Cerebellar nuclear complex (tissue), 1 donor: Measurements from ENCODE around the gene KRT2.

Experiments used
- DNase-seq, 2 experiments: peaks; one replicate each; lab custom pipeline; 2025; lab: John Stamatoyannopoulos, UW

Gene KRT2

GRCh38 chr12:52651726-52652261 lies at the start of gene KRT2:
Gene KRT2 (minus strand): TSS chr12:52652211. CDS start chr12:52652142, 69 bp downstream.
- DNase-seq, result no peak

GRCh38 chr12:52701281-52701680 lies 49.3 kb upstream of the KRT2 start:
- DNase-seq, result no peak

GRCh38 chr12:52699960-52700359 lies 47.9 kb upstream of the KRT2 start:
- DNase-seq, result no peak

GRCh38 chr12:52699373-52699772 lies 47.4 kb upstream of the KRT2 start:
- no peak for DNase-seq

- no peak for DNase-seq
These were observed 46.8 kb upstream of the KRT2 start for GRCh38 chr12:52698651-52699340.

GRCh38 chr12:52697058-52697582 lies 45.1 kb upstream of the KRT2 start:
- no peak for DNase-seq

GRCh38 chr12:52696588-52696987 lies 44.6 kb upstream of the KRT2 start:
- no peak for DNase-seq

GRCh38 chr12:52695039-52695438 lies 43.0 kb upstream of the KRT2 start:
- DNase-seq, result no peak

GRCh38 chr12:52694151-52694550 lies 42.1 kb upstream of the KRT2 start:
- no peak for DNase-seq

GRCh38 chr12:52693261-52693660 lies 41.2 kb upstream of the KRT2 start:
- DNase-seq, result no peak

GRCh38 chr12:52692254-52692653 lies 40.2 kb upstream of the KRT2 start:
- DNase-seq, result no peak

- no peak for DNase-seq
These were observed 39.8 kb upstream of the KRT2 start for GRCh38 chr12:52691841-52692150.

- no peak for DNase-seq
These were observed 39.2 kb upstream of the KRT2 start for GRCh38 chr12:52691076-52691840.

GRCh38 chr12:52690351-52691075 lies 38.5 kb upstream of the KRT2 start:
- no peak for DNase-seq

GRCh38 chr12:52689936-52690335 lies 37.9 kb upstream of the KRT2 start:
- DNase-seq, result no peak

- DNase-seq, result no peak
These were observed 37.2 kb upstream of the KRT2 start for GRCh38 chr12:52689239-52689638.

GRCh38 chr12:52688481-52688880 lies 36.5 kb upstream of the KRT2 start:
- DNase-seq, result no peak

- no peak for DNase-seq
These were observed 35.7 kb upstream of the KRT2 start for GRCh38 chr12:52687497-52688385.

- no peak for DNase-seq
These were observed 34.9 kb upstream of the KRT2 start for GRCh38 chr12:52686756-52687487.

- no peak for DNase-seq
These were observed 34.1 kb upstream of the KRT2 start for GRCh38 chr12:52686063-52686462.

GRCh38 chr12:52685406-52685890 lies 33.4 kb upstream of the KRT2 start:
- no peak for DNase-seq
